Measurements from ENCODE around the gene TSC1. TPM values are rescaled to one million over a fixed set of nuclear protein-coding genes. Genes with fewer than 3 reads are reported as not detected.

Gene TSC1
- total RNA-seq, 4 donors from 2014 or later: 36.4 to 155 (median 46.6) TPM

- no peak for DNase-seq (ENCODE audit: low spot score in 2 of 2)
- 91% methylated on average over 6 of the region's 6 CpGs for WGBS
- TF ChIP-seq CTCF (IDR thresholded peaks at IDR 0.05) (no peak), POLR2AphosphoS5 (IDR thresholded peaks at IDR 0.05) (no peak), EP300 (IDR thresholded peaks at IDR 0.05) (no peak), POLR2A (IDR thresholded peaks at IDR 0.05) (no peak)
Observed at GRCh38 chr9:132882616-132883015, 61.8 kb downstream of the TSC1 start.

GRCh38 chr9:132881826-132882225 lies 62.6 kb downstream of the TSC1 start:
- no peak for DNase-seq (ENCODE audit: low spot score in 2 of 2)
- WGBS: 71% methylated on average over 3 of the region's 6 CpGs

More at GRCh38 chr9:132882616-132883015, 61.8 kb downstream of the TSC1 start:
- no peak overlapping the region for H3K27ac ChIP-seq
- peaks cover 26% of the 10 kb centered on the region for H3K4me1 ChIP-seq
- H3K9me3 ChIP-seq: no peaks in the 10 kb centered on the region
- peaks cover 14% of the 10 kb centered on the region for H3K36me3 ChIP-seq
- H3K4me3 ChIP-seq: no peak overlapping the region
- no peaks in the 10 kb centered on the region for H3K27me3 ChIP-seq

GRCh38 chr9:132880324-132880661 lies 64.1 kb downstream of the TSC1 start:
- Histone ChIP-seq H3K4me3 (no peak overlapping the region), H3K9me3 (no peaks in the 10 kb centered on the region), H3K36me3 (peaks cover 8% of the 10 kb centered on the region), H3K4me1 (peaks cover 32% of the 10 kb centered on the region), H3K27ac (peak overlapping the region; percentile 93), H3K27me3 (no peaks in the 10 kb centered on the region)
- WGBS: 41% methylated on average over 7 of the region's 7 CpGs
- TF ChIP-seq POLR2A (IDR thresholded peaks at IDR 0.05) (no peak), POLR2AphosphoS5 (IDR thresholded peaks at IDR 0.05) (no peak), CTCF (IDR thresholded peaks at IDR 0.05) (no peak), EP300 (IDR thresholded peaks at IDR 0.05) (no peak)
- no peak for DNase-seq (ENCODE audit: low spot score in 2 of 2)

More at GRCh38 chr9:132881826-132882225, 62.6 kb downstream of the TSC1 start:
- no peak overlapping the region for H3K27ac ChIP-seq
- no peaks in the 10 kb centered on the region for H3K9me3 ChIP-seq
- H3K36me3 ChIP-seq: peaks cover 8% of the 10 kb centered on the region
- TF ChIP-seq POLR2AphosphoS5 (IDR thresholded peaks at IDR 0.05) (no peak), EP300 (IDR thresholded peaks at IDR 0.05) (no peak), POLR2A (IDR thresholded peaks at IDR 0.05) (no peak), CTCF (IDR thresholded peaks at IDR 0.05) (no peak)
- H3K4me1 ChIP-seq: peaks cover 32% of the 10 kb centered on the region
- H3K27me3 ChIP-seq: no peaks in the 10 kb centered on the region
- H3K4me3 ChIP-seq: no peak overlapping the region

- H3K4me3 ChIP-seq: peak overlapping the region; percentile 94
- no peak for TF ChIP-seq CTCF (IDR thresholded peaks at IDR 0.05)
- no peak for TF ChIP-seq EP300 (IDR thresholded peaks at IDR 0.05)
- no peak for TF ChIP-seq POLR2A (IDR thresholded peaks at IDR 0.05)
- no peak for TF ChIP-seq POLR2AphosphoS5 (IDR thresholded peaks at IDR 0.05)
- peak overlapping the region; percentile 93 for H3K27ac ChIP-seq
- H3K27me3 ChIP-seq: no peaks in the 10 kb centered on the region
- H3K4me1 ChIP-seq: peaks cover 32% of the 10 kb centered on the region
- DNase-seq (ENCODE audit: low spot score in 2 of 2): no peak
- peaks cover 8% of the 10 kb centered on the region for H3K36me3 ChIP-seq
- WGBS: 80% methylated on average over 6 of the region's 6 CpGs
- H3K9me3 ChIP-seq: no peaks in the 10 kb centered on the region
Observed at GRCh38 chr9:132879457-132880323, 64.7 kb downstream of the TSC1 start.

GRCh38 chr9:132878695-132879456 lies 65.5 kb downstream of the TSC1 start, which contains the start of gene SPACA9:
Gene SPACA9 (plus strand): TSS chr9:132878898. CDS start chr9:132883948, 5,050 bp downstream.
- Histone ChIP-seq H3K27me3 (no peaks in the 10 kb centered on the region), H3K36me3 (peaks cover under 1% of the 10 kb centered on the region), H3K4me1 (peaks cover 32% of the 10 kb centered on the region), H3K9me3 (no peaks in the 10 kb centered on the region), H3K27ac (peak within 1 kb of the TSS; percentile 93), H3K4me3 (peak within 1 kb of the TSS; percentile 94)
- WGBS: 15% methylated on average over 42 of the region's 42 CpGs
- TF ChIP-seq POLR2A (IDR thresholded peaks at IDR 0.05): no peak
- no peak for TF ChIP-seq EP300 (IDR thresholded peaks at IDR 0.05)
- no peak for TF ChIP-seq POLR2AphosphoS5 (IDR thresholded peaks at IDR 0.05)
- TF ChIP-seq CTCF (IDR thresholded peaks at IDR 0.05): no peak
- DNase-seq (ENCODE audit: low spot score in 2 of 2): peak; percentile 92 to 94

Measured in suprapubic skin (tissue), 4 donors.